AG04449 (cell line): Measurements from ENCODE around the gene USH2A.
A peak's percentile ranks its signal among the peaks of the same experiment; 100 is the strongest.

ENCODE experiments used
- CTCF ChIA-PET: fragments of 350-600 bp; formaldehyde crosslinking; extraction: SDS; loops from one replicate; lab custom pipeline; 2021; ENCODE audit warnings: antibody characterized with exemption; lab: Yijun Ruan, JAX
- POLR2A ChIA-PET: fragments of 400-600, 350-600 bp; formaldehyde crosslinking; extraction: SDS; loops from one replicate; lab custom pipeline; 2020; ENCODE audit warnings: antibody characterized with exemption, inconsistent platforms; lab: Yijun Ruan, JAX
- DNase-seq: peaks from one replicate; pipeline ENCODE4 v3.0.0-alpha.2; 2010; ENCODE audit warnings: low read depth, low spot score
- H3K4me3 ChIP-seq: 2 replicates; pipeline ENCODE4 v1.5.1; 2011; ENCODE audit warnings: low read depth, mild to moderate bottlenecking, control low read depth, low read length
- CTCF ChIP-seq: IDR thresholded peaks from one replicate; pipeline ENCODE4 v1.5.1; 2011; ENCODE audit warnings: mild to moderate bottlenecking, moderate library complexity, low read length, control low read depth, inconsistent platforms; ENCODE audit not compliant: insufficient read depth; ENCODE audit errors: missing control alignments

Gene USH2A

GRCh38 chr1:216205176-216205575 lies 218.1 kb downstream of the USH2A start:
- CTCF ChIA-PET = interaction anchor here (3.8 kb wide), 1 partner anchor 16 kb away, joined by 11 read pairs; no protein-coding TSS in a partner anchor
- no peak for TF ChIP-seq CTCF
- POLR2A ChIA-PET = no interaction called here

GRCh38 chr1:216201946-216202345 lies 221.3 kb downstream of the USH2A start:
- H3K4me3 ChIP-seq = no peak overlapping the region
- no peak for TF ChIP-seq CTCF
- ChIA-PET CTCF (no interaction called here), POLR2A (no interaction called here)
- DNase-seq = no peak

More at GRCh38 chr1:216205176-216205575, 218.1 kb downstream of the USH2A start:
- no peak for DNase-seq
- no peak overlapping the region for H3K4me3 ChIP-seq

GRCh38 chr1:216200941-216201340 lies 222.3 kb downstream of the USH2A start:
- POLR2A ChIA-PET = no interaction called here

GRCh38 chr1:216194721-216195120 lies 228.5 kb downstream of the USH2A start:
- no peak for TF ChIP-seq CTCF
- H3K4me3 ChIP-seq = no peak overlapping the region
- ChIA-PET POLR2A (no interaction called here), CTCF (interaction anchor here (1.5 kb wide), 1 partner anchor 26 kb away, joined by 4 read pairs; no protein-coding TSS in a partner anchor)
- DNase-seq = no peak

More at GRCh38 chr1:216200941-216201340, 222.3 kb downstream of the USH2A start:
- H3K4me3 ChIP-seq = no peak overlapping the region
- no peak for DNase-seq
- CTCF ChIA-PET = interaction anchor here (1.1 kb wide), 1 partner anchor 20 kb away, joined by 3 read pairs; no protein-coding TSS in a partner anchor
- TF ChIP-seq CTCF = no peak

- ChIA-PET CTCF (interaction anchor here (1.1 to 1.5 kb wide), 2 partner anchors 27 to 200 kb away, joined by 3 to 4 read pairs; no protein-coding TSS in a partner anchor), POLR2A (no interaction called here)
- peak; percentile 20 for TF ChIP-seq CTCF
- no peak overlapping the region for H3K4me3 ChIP-seq
- DNase-seq = no peak
Observed at GRCh38 chr1:216193839-216194443, 229.3 kb downstream of the USH2A start.

- H3K4me3 ChIP-seq = no peak overlapping the region
- TF ChIP-seq CTCF = no peak
Observed at GRCh38 chr1:216190438-216190837, 232.8 kb downstream of the USH2A start.

More at GRCh38 chr1:216190438-216190837, 232.8 kb downstream of the USH2A start:
- CTCF ChIA-PET = interaction anchor here (1.6 kb wide), 1 partner anchor 31 kb away, joined by 5 read pairs; no protein-coding TSS in a partner anchor
- POLR2A ChIA-PET = no interaction called here
- no peak for DNase-seq
